H9 (cell line): ENCODE data around the gene MLLT3. TPM values are rescaled to one million over a fixed set of nuclear protein-coding genes. Genes with fewer than 3 reads are reported as not detected.

Source experiments
- DNase-seq: peaks from one replicate; pipeline ENCODE4 v3.0.0-alpha.2; 2017
- H2AFZ ChIP-seq: one replicate; pipeline ENCODE4 v1.6.1; 2013; ENCODE audit warnings: mild to moderate bottlenecking, low read length, control low read depth, moderate library complexity
- H2AK5ac ChIP-seq: 2 replicates; pipeline ENCODE4 v1.6.1; 2013; ENCODE audit warnings: low read length, control low read depth, mixed read lengths; ENCODE audit not compliant: insufficient read length
- H2BK120ac ChIP-seq: one replicate; pipeline ENCODE4 v1.6.1; 2013; ENCODE audit warnings: low read depth, mild to moderate bottlenecking, low read length, control low read depth, inconsistent platforms; ENCODE audit not compliant: poor library complexity, severe bottlenecking
- H2BK12ac ChIP-seq: 2 replicates; pipeline ENCODE4 v1.6.1; 2013; ENCODE audit warnings: low read length, control low read depth, mixed read lengths, low read depth; ENCODE audit not compliant: insufficient read length
- H2BK15ac ChIP-seq: 2 replicates; pipeline ENCODE4 v1.6.1; 2013; ENCODE audit warnings: low read depth, low read length, control low read depth
- H2BK20ac ChIP-seq: one replicate; pipeline ENCODE4 v1.6.1; 2013; ENCODE audit warnings: low read depth, mild to moderate bottlenecking, low read length, control low read depth, inconsistent platforms; ENCODE audit not compliant: poor library complexity, severe bottlenecking
- H2BK5ac ChIP-seq: 2 replicates; pipeline ENCODE4 v1.6.1; 2013; ENCODE audit warnings: low read length, control low read depth, mixed read lengths; ENCODE audit not compliant: insufficient read length
- H3K14ac ChIP-seq: 2 replicates; pipeline ENCODE4 v1.6.1; 2013; ENCODE audit warnings: low read length, control low read depth; ENCODE audit not compliant: insufficient read depth
- H3K18ac ChIP-seq: 2 replicates; pipeline ENCODE4 v1.6.1; 2013; ENCODE audit warnings: low read depth, mild to moderate bottlenecking, mixed read lengths, low read length, control low read depth; ENCODE audit not compliant: insufficient read length
- H3K23ac ChIP-seq: 2 replicates; pipeline ENCODE4 v1.6.1; 2013; ENCODE audit warnings: low read length, control low read depth, mixed read lengths, low read depth; ENCODE audit not compliant: insufficient read length
- H3K23me2 ChIP-seq: 2 replicates; pipeline ENCODE4 v1.6.1; 2013; ENCODE audit warnings: low read depth, mild to moderate bottlenecking, mixed read lengths, low read length, control low read depth; ENCODE audit not compliant: insufficient read length, poor library complexity, severe bottlenecking
- H3K27ac ChIP-seq: 2 replicates; pipeline ENCODE4 v1.5.1; 2013; ENCODE audit warnings: low read length, control low read depth, mixed read lengths, low read depth; ENCODE audit not compliant: insufficient read length
- H3K27me3 ChIP-seq: 2 replicates; pipeline ENCODE4 v1.6.1; 2013; ENCODE audit warnings: low read length, control low read depth, inconsistent platforms; ENCODE audit not compliant: insufficient read depth
- H3K4ac ChIP-seq: 2 replicates; pipeline ENCODE4 v1.6.1; 2013; ENCODE audit warnings: low read depth, mild to moderate bottlenecking, control low read depth, inconsistent platforms, low read length, moderate library complexity
- H3K4me1 ChIP-seq: 2 replicates; pipeline ENCODE4 v1.6.1; 2013; ENCODE audit warnings: low read length, control low read depth, inconsistent platforms; ENCODE audit not compliant: insufficient read depth
- H3K4me2 ChIP-seq: 2 replicates; pipeline ENCODE4 v1.6.1; 2013; ENCODE audit warnings: low read length, control low read depth, mixed read lengths; ENCODE audit not compliant: insufficient read length, insufficient read depth
- H3K56ac ChIP-seq: 2 replicates; pipeline ENCODE4 v1.6.1; 2013; ENCODE audit warnings: low read depth, mild to moderate bottlenecking, mixed read lengths, low read length, control low read depth; ENCODE audit not compliant: insufficient read length
- H3K79me1 ChIP-seq: 2 replicates; pipeline ENCODE4 v1.6.1; 2013; ENCODE audit warnings: low read depth, mild to moderate bottlenecking, moderate library complexity, low read length, control low read depth, inconsistent platforms; ENCODE audit not compliant: insufficient read depth, poor library complexity, severe bottlenecking
- H3K79me2 ChIP-seq: 2 replicates; pipeline ENCODE4 v1.6.1; 2013; ENCODE audit warnings: low read length, control low read depth, inconsistent platforms; ENCODE audit not compliant: insufficient read depth
- H3K9ac ChIP-seq: 2 replicates; pipeline ENCODE4 v1.6.1; 2013; ENCODE audit warnings: low read length, control low read depth, mixed read lengths; ENCODE audit not compliant: insufficient read length; ENCODE audit errors: extremely low read depth
- H3K9me3 ChIP-seq: one replicate; pipeline ENCODE4 v1.6.1; 2013; ENCODE audit warnings: low read depth, low read length, inconsistent platforms; ENCODE audit not compliant: control insufficient read depth
- H3T11ph ChIP-seq: one replicate; pipeline ENCODE4 v1.6.1; 2013; ENCODE audit warnings: mild to moderate bottlenecking, low read length, control low read depth, inconsistent platforms
- H4K20me1 ChIP-seq: one replicate; pipeline ENCODE4 v1.6.1; 2013; ENCODE audit not compliant: control insufficient read depth, insufficient read length, insufficient read depth
- H4K5ac ChIP-seq: 2 replicates; pipeline ENCODE4 v1.6.1; 2013; ENCODE audit warnings: low read depth, mild to moderate bottlenecking, mixed read lengths, low read length, control low read depth; ENCODE audit not compliant: insufficient read length
- H4K8ac ChIP-seq: replicated peaks from 2 replicates; pipeline ENCODE4 v1.6.1; 2013; ENCODE audit warnings: low read length, control low read depth, mixed read lengths, low read depth; ENCODE audit not compliant: insufficient read length
- H4K91ac ChIP-seq: 2 replicates; pipeline ENCODE4 v1.6.1; 2013; ENCODE audit warnings: low read depth, mild to moderate bottlenecking, moderate library complexity, mixed read lengths, low read length, control low read depth; ENCODE audit not compliant: insufficient read length
- H3K27ac Mint-ChIP-seq, 3 experiments: 2 replicates in 2 of 3; 3 replicates in 1 of 3; pipeline ENCODE4 v1.8.0; 2020 to 2021; ENCODE audit warnings: mixed read lengths in 3 of 3, mild to moderate bottlenecking in 1 of 3, moderate library complexity in 1 of 3
- H3K27me3 Mint-ChIP-seq: 2 replicates; pipeline ENCODE4 v1.8.0; 2021; ENCODE audit warnings: low read depth, mild to moderate bottlenecking, moderate library complexity, mixed read lengths
- H3K36me3 Mint-ChIP-seq, 3 experiments: 2 replicates in 2 of 3; 3 replicates in 1 of 3; pipeline ENCODE4 v1.8.0; 2020 to 2021; ENCODE audit warnings: low read depth in 3 of 3, mixed read lengths in 3 of 3; ENCODE audit not compliant: insufficient read depth in 1 of 3
- H3K4me1 Mint-ChIP-seq, 2 experiments: 2 replicates each; pipeline ENCODE4 v1.8.0; 2020; ENCODE audit warnings: mixed read lengths in 2 of 2
- H3K4me3 Mint-ChIP-seq, 2 experiments: 2 replicates in 1 of 2; 3 replicates in 1 of 2; pipeline ENCODE4 v1.8.0; 2020 to 2021; ENCODE audit warnings: mild to moderate bottlenecking in 2 of 2, mixed read lengths in 2 of 2, moderate library complexity in 1 of 2
- H3K9me3 Mint-ChIP-seq, 2 experiments: 2 replicates in 1 of 2; 3 replicates in 1 of 2; pipeline ENCODE4 v1.8.0; 2020; ENCODE audit warnings: mild to moderate bottlenecking in 2 of 2, mixed read lengths in 2 of 2, moderate library complexity in 1 of 2
- whole genome bisulfite sequencing: extraction: QIAGEN DNeasy Blood & Tissue Kit; methylation state at CpG from one replicate; pipeline ENCODE4 v1.1.7; 2013; ENCODE audit warnings: missing lambda C conversion rate, low lambda C conversion rate, mixed read lengths; ENCODE audit not compliant: insufficient read length; ENCODE audit errors: extremely low coverage; 5-methylcytosine and 5-hydroxymethylcytosine counted together
- total RNA-seq: library from RNA; stranded (reverse); gene quantifications from 2 replicates; pipeline ENCODE4 v1.2.1, GENCODE V29; 2021
- TF ChIP-seq, protein P1 (sequence below): fragments of 200-600 bp; sonication (generic); conservative IDR thresholded peaks from 3 replicates; pipeline ENCODE4 v1.8.0; 2021; ENCODE audit warnings: antibody characterized with exemption, mild to moderate bottlenecking

The MLLT3 gene
- total RNA-seq, 1 experiment from 2014 or later = 3.9 TPM

DNA sequence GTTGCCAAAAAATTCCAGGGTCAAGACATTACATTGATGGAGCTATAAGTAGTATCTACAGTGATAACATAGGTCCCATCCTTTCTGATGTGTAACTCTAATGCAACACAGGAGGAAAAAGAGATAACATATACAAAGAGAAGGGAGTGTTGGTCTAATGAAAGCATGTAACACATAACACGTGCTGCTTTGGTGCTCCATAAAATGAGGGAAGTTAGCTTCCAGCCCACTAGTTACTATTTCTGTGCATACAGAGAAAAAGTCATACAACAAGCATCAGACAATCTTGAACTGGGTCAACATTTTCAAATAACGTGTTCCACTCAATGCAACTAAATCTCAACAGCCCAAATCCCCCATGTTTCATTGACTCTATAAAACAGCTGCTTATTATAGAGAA, 11.7 kb downstream of the MLLT3 start:
- no peak overlapping the region for H2BK5ac ChIP-seq
- Mint-ChIP-seq H3K9me3 (no peaks in the 10 kb centered on the region), H3K36me3 (no peaks in the 10 kb centered on the region), H3K27me3 (no peaks in the 10 kb centered on the region), H3K4me1 (peaks cover 8 to 10% of the 10 kb centered on the region in 2 experiments; a peak in 3 of 4 replicates), H3K4me3 (no peak overlapping the region), H3K27ac (no peak overlapping the region)
- H3K4me1 ChIP-seq = no peaks in the 10 kb centered on the region
- no peak overlapping the region for H3K23ac ChIP-seq
- no peaks in the 10 kb centered on the region for H3K79me1 ChIP-seq
- H2BK15ac ChIP-seq = no peak overlapping the region
- H3K27me3 ChIP-seq = no peaks in the 10 kb centered on the region
- no peak overlapping the region for H2AFZ ChIP-seq
- H3T11ph ChIP-seq = no peak overlapping the region
- no peak for DNase-seq
- no peak overlapping the region for H3K14ac ChIP-seq
- no peak overlapping the region for H2BK120ac ChIP-seq
- H4K20me1 ChIP-seq = no peaks in the 10 kb centered on the region
- H3K4ac ChIP-seq = no peak overlapping the region
- no peak overlapping the region for H2BK12ac ChIP-seq
- H3K23me2 ChIP-seq = no peaks in the 10 kb centered on the region
- WGBS = no CpG with 5 or more reads among the region's 2 CpGs
- H3K79me2 ChIP-seq = no peaks in the 10 kb centered on the region
- no peak overlapping the region for H3K56ac ChIP-seq
- no peak overlapping the region for H3K27ac ChIP-seq
- H2AK5ac ChIP-seq = no peak overlapping the region
- no peak overlapping the region for H4K5ac ChIP-seq
- no peak overlapping the region for H2BK20ac ChIP-seq
- H3K9me3 ChIP-seq = no peaks in the 10 kb centered on the region
- no peak overlapping the region for H3K4me2 ChIP-seq
- no peak overlapping the region for H3K18ac ChIP-seq
- H3K9ac ChIP-seq = no peak overlapping the region
- H4K91ac ChIP-seq = no peak overlapping the region
- TF ChIP-seq, protein P1, sequence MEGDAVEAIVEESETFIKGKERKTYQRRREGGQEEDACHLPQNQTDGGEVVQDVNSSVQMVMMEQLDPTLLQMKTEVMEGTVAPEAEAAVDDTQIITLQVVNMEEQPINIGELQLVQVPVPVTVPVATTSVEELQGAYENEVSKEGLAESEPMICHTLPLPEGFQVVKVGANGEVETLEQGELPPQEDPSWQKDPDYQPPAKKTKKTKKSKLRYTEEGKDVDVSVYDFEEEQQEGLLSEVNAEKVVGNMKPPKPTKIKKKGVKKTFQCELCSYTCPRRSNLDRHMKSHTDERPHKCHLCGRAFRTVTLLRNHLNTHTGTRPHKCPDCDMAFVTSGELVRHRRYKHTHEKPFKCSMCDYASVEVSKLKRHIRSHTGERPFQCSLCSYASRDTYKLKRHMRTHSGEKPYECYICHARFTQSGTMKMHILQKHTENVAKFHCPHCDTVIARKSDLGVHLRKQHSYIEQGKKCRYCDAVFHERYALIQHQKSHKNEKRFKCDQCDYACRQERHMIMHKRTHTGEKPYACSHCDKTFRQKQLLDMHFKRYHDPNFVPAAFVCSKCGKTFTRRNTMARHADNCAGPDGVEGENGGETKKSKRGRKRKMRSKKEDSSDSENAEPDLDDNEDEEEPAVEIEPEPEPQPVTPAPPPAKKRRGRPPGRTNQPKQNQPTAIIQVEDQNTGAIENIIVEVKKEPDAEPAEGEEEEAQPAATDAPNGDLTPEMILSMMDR = no peak
- no peak overlapping the region for H4K8ac ChIP-seq
